Erythroblast (primary cell): ENCODE results near the gene CRAT.

Experiments
- DNase-seq, 2 experiments: peaks; one replicate each; lab custom pipeline; 2025; lab: John Stamatoyannopoulos, UW
- GATA1 ChIP-seq: IDR thresholded peaks from 2 replicates; pipeline ENCODE4 v1.6.1; 2011; ENCODE audit warnings: low read depth, mild to moderate bottlenecking, control low read depth, low read length, moderate library complexity
- POLR2A ChIP-seq: IDR thresholded peaks from 2 replicates; pipeline ENCODE4 v1.6.1; 2011; ENCODE audit warnings: mild to moderate bottlenecking, low read length

Gene CRAT

DNA sequence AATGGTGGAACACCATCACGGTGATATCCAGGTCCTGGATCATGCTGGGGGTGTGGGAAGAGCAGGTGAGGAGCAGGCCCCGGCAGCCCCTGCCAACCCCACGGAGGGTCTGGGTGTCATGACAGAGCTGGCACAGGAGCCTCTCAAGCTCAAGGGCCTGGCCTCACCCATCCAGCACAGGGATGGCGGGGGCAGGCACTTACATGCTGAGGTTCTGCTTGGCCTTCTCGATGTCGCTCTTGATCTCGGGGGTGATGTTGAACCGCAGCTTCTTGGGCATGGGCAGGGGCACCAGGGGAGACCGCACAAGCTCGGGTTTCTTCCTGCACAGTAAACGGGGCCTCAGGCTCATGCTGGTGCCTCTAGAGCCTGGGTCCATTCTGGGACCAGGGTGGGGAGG is 12.3 kb downstream of the CRAT start:
- no peak for DNase-seq
- TF ChIP-seq GATA1 (no peak), POLR2A (no peak)

GRCh38 chr9:129097671-129098306 is 12.8 kb downstream of the CRAT start:
- TF ChIP-seq GATA1 (no peak), POLR2A (no peak)
- no peak for DNase-seq

GRCh38 chr9:129095908-129096307 is 14.7 kb downstream of the CRAT start:
- TF ChIP-seq POLR2A, result no peak
- no peak for TF ChIP-seq GATA1
- DNase-seq, result no peak

GRCh38 chr9:129095170-129095667 is 15.4 kb downstream of the CRAT start:
- DNase-seq, result no peak
- TF ChIP-seq POLR2A, result no peak
- TF ChIP-seq GATA1, result no peak

DNA sequence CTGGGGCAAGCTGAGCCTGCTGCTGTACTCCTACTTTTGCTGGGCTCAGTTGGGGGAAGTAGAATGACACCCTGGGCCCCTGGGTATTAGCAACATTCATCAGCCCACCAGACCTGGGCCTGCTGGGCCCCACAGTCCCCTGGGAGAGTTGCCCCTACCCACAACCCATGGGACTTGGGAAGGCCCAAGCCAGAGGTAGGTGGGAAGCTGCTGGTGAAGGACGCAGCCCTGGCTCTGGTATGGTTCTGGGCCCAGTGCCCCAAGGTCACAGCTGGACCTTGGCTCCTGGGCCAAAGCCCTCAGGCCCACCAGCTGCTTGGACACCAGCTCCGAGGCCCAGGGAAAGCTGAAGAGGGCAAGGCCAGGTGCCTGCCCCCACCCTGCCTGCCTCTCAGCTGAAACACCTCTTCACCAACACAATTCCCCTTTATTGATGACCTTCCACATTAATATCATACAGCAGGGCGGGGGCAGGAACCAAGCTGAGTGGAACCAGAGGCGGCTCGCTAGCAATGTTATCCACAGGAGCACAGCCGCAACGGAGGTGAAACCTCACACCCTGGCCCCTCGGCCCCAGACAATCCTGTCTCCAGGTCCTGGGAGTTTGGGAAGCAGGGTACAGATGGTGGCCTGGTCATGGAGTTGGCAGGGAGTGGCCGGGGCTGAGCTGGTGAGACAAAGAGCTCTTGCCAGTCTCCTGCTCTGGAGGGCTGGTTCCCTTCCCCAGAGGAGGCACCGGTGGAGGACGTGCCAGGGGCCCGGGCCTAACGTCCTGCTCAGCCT is 16.0 kb downstream of the CRAT start:
- TF ChIP-seq GATA1, result no peak
- no peak for TF ChIP-seq POLR2A

DNA sequence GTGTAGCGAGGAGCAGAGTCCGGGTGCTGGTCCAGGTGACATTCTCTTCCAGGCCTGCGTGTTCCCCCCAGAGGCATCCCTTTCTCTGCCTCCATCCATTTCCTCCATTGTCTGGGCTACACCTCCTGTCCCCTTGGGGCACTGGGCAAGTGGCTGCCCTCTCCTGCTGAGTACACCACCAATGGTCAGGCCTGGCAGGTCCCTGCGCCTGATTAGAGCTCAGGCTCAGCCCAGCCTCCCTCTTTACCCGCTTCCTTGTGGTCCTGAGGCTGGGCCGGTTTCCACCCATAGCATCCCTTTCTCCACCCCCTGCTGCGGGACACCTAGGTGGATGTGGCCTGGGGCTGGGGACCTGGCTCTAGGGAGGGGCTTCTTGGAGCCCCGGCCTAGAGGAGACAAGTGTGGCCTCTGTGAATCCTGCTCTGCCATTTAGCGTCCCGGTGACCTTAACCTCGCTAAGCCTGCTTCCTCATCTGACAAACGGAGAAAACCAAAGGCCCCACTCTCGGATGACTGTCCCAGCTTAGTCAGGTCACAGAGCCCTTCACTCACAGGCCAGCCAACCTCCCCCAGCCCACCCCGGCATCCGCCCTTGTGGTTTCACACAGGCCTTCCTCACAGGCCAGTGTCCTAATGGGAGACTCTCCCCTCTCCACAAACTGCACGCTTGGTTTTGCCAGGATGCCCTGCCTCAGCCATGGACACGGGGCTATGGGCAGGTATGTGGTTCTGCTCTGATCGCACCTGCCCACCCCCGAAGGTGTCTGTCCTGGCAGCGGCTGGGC is 16.8 kb downstream of the CRAT start:
- TF ChIP-seq GATA1 (no peak), POLR2A (no peak)
- DNase-seq, result no peak

More for the DNA sequence above, 16.0 kb downstream of the CRAT start:
- no peak for DNase-seq

GRCh38 chr9:129089246-129089645 is 21.3 kb downstream of the CRAT start:
- DNase-seq, result no peak
- TF ChIP-seq POLR2A (no peak), GATA1 (no peak)

DNA sequence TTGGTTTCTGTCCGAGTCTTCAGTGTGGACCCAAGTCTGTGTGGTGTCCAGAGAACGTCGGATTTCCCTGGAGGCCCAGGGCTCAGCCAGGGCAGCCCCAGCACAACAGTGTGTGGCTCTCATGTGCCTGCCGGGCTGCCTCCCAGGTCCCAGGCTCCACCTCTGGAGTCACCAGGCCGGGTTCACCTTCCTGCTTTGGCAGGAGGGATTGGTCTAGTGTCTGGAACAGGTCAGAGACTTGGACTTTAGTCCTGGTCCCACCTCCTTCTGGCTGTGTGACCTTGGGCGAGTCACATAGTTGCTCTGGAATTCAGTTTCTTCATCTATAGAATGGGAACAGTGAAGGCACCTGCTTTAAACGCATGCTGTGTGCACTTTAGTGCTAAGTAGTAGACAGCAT is 26.5 kb downstream of the CRAT start:
- DNase-seq, result no peak
- TF ChIP-seq GATA1 (no peak), POLR2A (no peak)

DNA sequence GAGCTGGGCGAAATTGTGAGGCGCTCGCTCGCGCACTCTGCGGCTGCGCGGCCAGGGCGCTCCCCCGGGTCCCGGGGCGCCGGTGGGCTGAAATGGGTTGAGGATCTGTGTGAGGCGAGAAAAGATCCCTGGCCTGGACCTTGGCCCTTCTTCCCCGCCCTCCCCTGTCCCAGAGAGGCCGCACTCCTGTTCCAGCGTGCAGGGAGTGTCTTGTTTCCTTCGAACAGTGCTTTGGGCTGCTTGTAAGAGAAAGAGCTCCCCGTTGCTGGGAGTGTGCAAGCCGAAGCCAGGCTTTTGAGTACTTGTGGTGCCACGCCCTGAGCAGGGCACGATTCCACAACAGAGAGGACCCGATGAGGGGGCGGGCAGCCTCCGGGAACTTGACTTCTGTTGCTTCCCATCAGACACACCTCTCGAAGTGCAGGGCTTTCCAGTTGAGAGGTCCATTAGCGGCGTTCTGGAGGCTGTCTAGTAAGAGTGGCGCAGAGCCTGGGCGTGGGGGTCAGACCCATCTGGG is 29.1 kb downstream of the CRAT start:
- TF ChIP-seq GATA1, result no peak
- TF ChIP-seq POLR2A, result no peak

GRCh38 chr9:129080601-129081387 is 29.8 kb downstream of the CRAT start, which contains the start of gene DOLPP1:
DOLPP1 (plus strand) TSS chr9:129081111; CDS start chr9:129081132, 21 bp downstream.
- TF ChIP-seq POLR2A (peak; percentile 73), GATA1 (no peak)
- DNase-seq, result peak; percentile 99 to 100

More for the DNA sequence above, 29.1 kb downstream of the CRAT start:
- DNase-seq, result peak; percentile 78 to 85

- TF ChIP-seq GATA1, result no peak
- no peak for TF ChIP-seq POLR2A
- DNase-seq, result no peak
Observed at GRCh38 chr9:129080298-129080600, 30.3 kb downstream of the CRAT start.

GRCh38 chr9:129079829-129080228 is 30.8 kb downstream of the CRAT start:
- TF ChIP-seq GATA1, result no peak
- TF ChIP-seq POLR2A, result no peak

DNA sequence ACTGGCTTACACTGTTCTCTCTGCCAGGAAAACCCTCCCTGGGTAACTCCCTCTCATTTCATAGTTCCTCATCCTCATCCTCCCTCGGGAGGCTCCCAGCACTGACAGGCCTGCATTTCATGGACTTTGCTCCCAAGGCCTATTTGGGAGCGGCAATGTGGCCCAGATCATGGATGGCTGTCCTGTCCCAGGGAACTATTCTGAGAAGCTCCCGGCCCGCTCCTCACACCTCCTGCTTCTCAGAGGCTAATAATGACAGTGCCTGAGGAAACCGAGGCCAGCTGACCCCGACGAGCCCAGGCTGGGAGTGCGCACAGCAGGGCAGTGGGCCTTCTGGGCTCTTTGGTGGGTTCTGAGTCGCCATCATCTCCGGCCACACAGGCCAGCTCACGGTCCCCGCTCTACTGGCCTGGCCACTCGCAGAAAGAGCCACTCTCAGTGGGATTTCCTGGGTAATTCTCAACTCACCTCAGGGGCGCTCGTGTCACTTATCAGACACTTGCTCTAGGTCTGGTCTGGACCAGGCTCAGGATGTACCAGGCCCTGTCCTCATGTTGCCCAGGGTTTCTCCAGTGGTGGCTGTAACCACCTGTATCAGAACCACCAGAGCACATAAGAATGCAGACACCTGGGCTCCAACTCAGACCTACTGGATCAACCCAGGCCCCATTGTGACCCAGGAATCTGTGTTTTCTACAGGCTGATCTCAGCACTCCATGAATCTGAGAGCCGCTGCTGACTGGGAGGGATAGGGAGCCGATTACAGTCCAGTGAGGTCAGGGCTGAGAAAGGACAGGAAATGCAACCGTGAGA is 31.7 kb downstream of the CRAT start:
- no peak for TF ChIP-seq POLR2A
- no peak for TF ChIP-seq GATA1
- DNase-seq, result peak in 1 of 2 experiments; percentile 24

More at GRCh38 chr9:129079829-129080228, 30.8 kb downstream of the CRAT start:
- DNase-seq, result peak in 1 of 2 experiments; percentile 40
